K562 (cell line): ENCODE measurements around the gene SLC1A7. TPM values are rescaled to one million over a fixed set of nuclear protein-coding genes. Genes with fewer than 3 reads are reported as not detected.

ENCODE experiments used
- DPF2 ChIP-seq: fragments of 450-650 bp; IDR thresholded peaks from 2 replicates; pipeline ENCODE4 v1.6.1; 2016
- ELF2 ChIP-seq: fragments of 250-450 bp; sonication (Bioruptor Pico); IDR thresholded peaks from 2 replicates; pipeline ENCODE4 v1.5.0; 2021; ENCODE audit warnings: mild to moderate bottlenecking
- ESRRA ChIP-seq: fragments of 450-650 bp; IDR thresholded peaks from 2 replicates; pipeline ENCODE4 v1.6.1; 2014; ENCODE audit warnings: low read depth, mild to moderate bottlenecking, moderate library complexity, borderline replicate concordance
- FOSL1 ChIP-seq: fragments of 200-800 bp; sonication (Bioruptor generic); conservative IDR thresholded peaks from 2 replicates; pipeline ENCODE4 v1.6.1; 2016; ENCODE audit warnings: missing genetic modification characterization, missing compliant biosample characterization
- HCFC1 ChIP-seq: IDR thresholded peaks from 2 replicates; pipeline ENCODE4 v1.6.1; 2012; ENCODE audit warnings: low read depth, low read length, improper control_type of control experiment
- JUN ChIP-seq, 2 experiments: sonication (generic) in 1 of 2; formaldehyde crosslinking in 1 of 2; IDR thresholded peaks; 2 replicates each; pipeline versions ENCODE4 v1.6.1 to v1.8.0; 2012 to 2022; ENCODE audit warnings: borderline replicate concordance in 2 of 2, mild to moderate bottlenecking in 2 of 2, improper control_type of control experiment in 1 of 2, low read depth in 1 of 2, low read length in 1 of 2, missing genetic modification reagents in 1 of 2
- KLF13 ChIP-seq: fragments of 450-650 bp; IDR thresholded peaks from 2 replicates; pipeline ENCODE4 v1.6.1; 2016; ENCODE audit warnings: missing genetic modification characterization, low read depth, mild to moderate bottlenecking, missing compliant biosample characterization, moderate library complexity, borderline replicate concordance
- KLF16 ChIP-seq: IDR thresholded peaks from 2 replicates; pipeline ENCODE4 v1.6.1; 2016; ENCODE audit warnings: antibody characterized with exemption
- MCM7 ChIP-seq, 2 experiments: fragments of 450-650 bp; IDR thresholded peaks; 2 replicates each; pipeline ENCODE4 v1.6.1; 2016 to 2018
- MECOM ChIP-seq: fragments of 250-450 bp; sonication (Bioruptor Pico); IDR thresholded peaks from 2 replicates; pipeline ENCODE4 v1.8.0; 2022; ENCODE audit warnings: inconsistent platforms
- MEIS2 ChIP-seq: fragments of 450-650 bp; IDR thresholded peaks from 2 replicates; pipeline ENCODE4 v1.6.1; 2014; ENCODE audit warnings: mild to moderate bottlenecking; ENCODE audit not compliant: partially characterized antibody
- NR2C1 ChIP-seq, 2 experiments: fragments of 450-650 bp; IDR thresholded peaks; 2 replicates each; pipeline ENCODE4 v1.6.1; 2017; ENCODE audit warnings: mild to moderate bottlenecking in 2 of 2, antibody characterized with exemption in 1 of 2, inconsistent platforms in 1 of 2, missing compliant biosample characterization in 1 of 2, missing genetic modification characterization in 1 of 2
- SLC30A9 ChIP-seq: fragments of 250-450 bp; sonication (Bioruptor Pico); IDR thresholded peaks from 2 replicates; pipeline ENCODE4 v1.8.0; 2022; ENCODE audit warnings: mild to moderate bottlenecking, moderate library complexity
- SNRNP70 ChIP-seq: fragments of 200-400 bp; formaldehyde crosslinking; optimal IDR thresholded peaks from 2 replicates; pipeline ENCODE3; 2017; ENCODE audit warnings: low read depth, low read length
- SOX6 ChIP-seq: fragments of 450-650 bp; IDR thresholded peaks from 2 replicates; pipeline ENCODE4 v1.6.1; 2014; ENCODE audit warnings: mild to moderate bottlenecking
- STAG1 ChIP-seq: sonication (generic); formaldehyde crosslinking; IDR thresholded peaks from 2 replicates; pipeline ENCODE4 v1.5.0; 2020; ENCODE audit warnings: missing genetic modification reagents, borderline replicate concordance
- TCF3 ChIP-seq: sonication (generic); formaldehyde crosslinking; IDR thresholded peaks from 2 replicates; pipeline ENCODE4 v1.4.0; 2020; ENCODE audit warnings: mild to moderate bottlenecking, missing genetic modification reagents
- TGIF2 ChIP-seq: sonication (generic); formaldehyde crosslinking; IDR thresholded peaks from 2 replicates; pipeline ENCODE4 v1.8.1; 2022; ENCODE audit warnings: mild to moderate bottlenecking, missing genetic modification reagents, moderate library complexity
- ZEB2 ChIP-seq: fragments of 450-650 bp; IDR thresholded peaks from 2 replicates; pipeline ENCODE4 v1.6.1; 2016
- ZNF12 ChIP-seq: sonication (generic); formaldehyde crosslinking; IDR thresholded peaks from 2 replicates; pipeline ENCODE4 v1.4.0; 2020; ENCODE audit warnings: mild to moderate bottlenecking, missing genetic modification reagents
- ZNF217 ChIP-seq: sonication (generic); formaldehyde crosslinking; IDR thresholded peaks from 2 replicates; pipeline ENCODE4 v1.8.0; 2022; ENCODE audit warnings: mild to moderate bottlenecking, missing genetic modification reagents
- ZNF232 ChIP-seq: sonication (generic); formaldehyde crosslinking; IDR thresholded peaks from 2 replicates; pipeline ENCODE4 v1.8.0; 2022; ENCODE audit warnings: mild to moderate bottlenecking, missing genetic modification reagents
- ZNF707 ChIP-seq: fragments of 250-450 bp; sonication (Bioruptor Pico); conservative IDR thresholded peaks from 2 replicates; pipeline ENCODE4 v1.8.0; 2022; ENCODE audit warnings: inconsistent platforms, mild to moderate bottlenecking, moderate library complexity
- ZSCAN32 ChIP-seq: fragments of 450-650 bp; formaldehyde crosslinking; IDR thresholded peaks from 2 replicates; pipeline ENCODE4 v1.4.0; 2020; ENCODE audit warnings: mild to moderate bottlenecking, moderate library complexity
- polyA plus RNA-seq, 8 experiments: library from polyadenylated mRNA; depleted of rRNA in 4 of 8; stranded (reverse) in 5 of 8; unstranded in 3 of 8; fragments of >200 nt; fragmentation: Nextera tagmentation in 2 of 8; fragmentation: Illumina TruSeq in 1 of 8; extraction: Ambion mirVana in 2 of 8; extraction: Trizol in 1 of 8; gene quantifications; 2 replicates each; pipeline versions ENCODE4 v1.2.1 to v1.2.3, GENCODE V29; 2011 to 2014; ENCODE audit warnings: inconsistent platforms in 1 of 8, missing spikeins in 1 of 8
- total RNA-seq, 7 experiments: library from RNA; depleted of rRNA in 6 of 7; stranded (reverse); fragments of >200 nt in 6 of 7; fragmentation: Illumina TruSeq in 2 of 7; extraction: Trizol in 2 of 7; gene quantifications; 2 replicates each; pipeline versions ENCODE4 v1.2.1 to v1.2.3, GENCODE V29; 2011 to 2021; ENCODE audit warnings: low replicate concordance in 1 of 7
- TF ChIP-seq, protein P1 (sequence below), 2 experiments: IDR thresholded peaks in 1 of 2; conservative IDR thresholded peaks in 1 of 2; 2 replicates each; pipeline ENCODE4 v1.6.1; 2016; ENCODE audit warnings: low read depth in 2 of 2, mild to moderate bottlenecking in 1 of 2, missing compliant biosample characterization in 1 of 2, missing genetic modification characterization in 1 of 2, moderate library complexity in 1 of 2
- TF ChIP-seq, protein P2 (sequence below): fragments of 250-450 bp; sonication (Bioruptor Pico); IDR thresholded peaks from 2 replicates; pipeline ENCODE4 v1.5.0; 2021; ENCODE audit warnings: mild to moderate bottlenecking, moderate library complexity

SLC1A7 gene
- total and polyA plus RNA-seq, 9 of the 15 experiments (the other 6 are each of a cell fraction or from before 2014, with no cell fraction given): 0.07 TPM; not detected in 8

DNA sequence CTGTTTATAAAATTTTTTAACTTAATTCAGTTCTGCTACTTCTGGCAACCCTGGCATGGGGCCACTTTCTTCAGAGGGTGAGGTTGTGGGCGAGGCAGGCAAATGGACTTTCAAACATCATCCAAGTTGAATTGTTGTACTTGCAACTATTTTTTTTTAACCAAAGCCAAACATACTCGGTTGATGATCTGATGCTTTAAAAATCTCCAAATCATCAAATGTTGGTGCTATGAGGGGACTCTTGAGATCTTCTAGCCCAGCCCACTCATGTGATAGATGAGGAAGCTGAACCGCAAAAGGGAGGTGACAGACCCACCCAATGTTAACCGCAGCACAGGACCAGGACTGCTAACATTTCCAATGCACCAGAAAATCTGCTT, 6.7 kb downstream of the SLC1A7 start (continued):
- TF ChIP-seq ZSCAN32 (CRISPR knock-in tag) (no peak), ZNF12 (CRISPR knock-in tag) (no peak), ZNF232 (CRISPR knock-in tag) (no peak), MECOM (CRISPR knock-in tag) (no peak), ZNF707 (no peak), STAG1 (CRISPR knock-in tag) (no peak), SLC30A9 (CRISPR knock-in tag) (no peak), HCFC1 (no peak), JUN (IDR thresholded peaks at IDR 0.05; ENCODE audit: borderline replicate concordance, low read depth, low read length) (no peak), JUN (CRISPR knock-in tag; IDR thresholded peaks at IDR 0.05; ENCODE audit: borderline replicate concordance) (no peak), ELF2 (CRISPR knock-in tag) (no peak), ZEB2 (no peak), ZNF217 (CRISPR knock-in tag) (no peak), MEIS2 (peak; percentile 50), NR2C1 (IDR thresholded peaks at IDR 0.05) (no peak), NR2C1 (tag; IDR thresholded peaks at IDR 0.05) (no peak), KLF13 (tag) (no peak), SOX6 (no peak), DPF2 (no peak), SNRNP70 (no peak), FOSL1 (tag) (0 out of 2 replicates have a peak, but pooled peaks have one; percentile 36), KLF16 (peak; percentile 10; the same call in 1 of the 2 replicates), MCM7 (IDR thresholded peaks at IDR 0.05) (no peak), TGIF2 (CRISPR knock-in tag) (no peak), ESRRA (peak; percentile 56; the same call in 1 of the 2 replicates), TCF3 (CRISPR knock-in tag) (no peak)
- TF ChIP-seq, protein P1, sequence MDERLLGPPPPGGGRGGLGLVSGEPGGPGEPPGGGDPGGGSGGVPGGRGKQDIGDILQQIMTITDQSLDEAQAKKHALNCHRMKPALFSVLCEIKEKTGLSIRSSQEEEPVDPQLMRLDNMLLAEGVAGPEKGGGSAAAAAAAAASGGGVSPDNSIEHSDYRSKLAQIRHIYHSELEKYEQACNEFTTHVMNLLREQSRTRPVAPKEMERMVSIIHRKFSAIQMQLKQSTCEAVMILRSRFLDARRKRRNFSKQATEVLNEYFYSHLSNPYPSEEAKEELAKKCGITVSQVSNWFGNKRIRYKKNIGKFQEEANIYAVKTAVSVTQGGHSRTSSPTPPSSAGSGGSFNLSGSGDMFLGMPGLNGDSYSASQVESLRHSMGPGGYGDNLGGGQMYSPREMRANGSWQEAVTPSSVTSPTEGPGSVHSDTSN (CRISPR knock-in tag; IDR thresholded peaks at IDR 0.05; ENCODE audit: low read depth): no peak
- TF ChIP-seq, protein P1 (tag; conservative IDR thresholded peaks at IDR 0.05; ENCODE audit: low read depth): no peak
- TF ChIP-seq, protein P2, sequence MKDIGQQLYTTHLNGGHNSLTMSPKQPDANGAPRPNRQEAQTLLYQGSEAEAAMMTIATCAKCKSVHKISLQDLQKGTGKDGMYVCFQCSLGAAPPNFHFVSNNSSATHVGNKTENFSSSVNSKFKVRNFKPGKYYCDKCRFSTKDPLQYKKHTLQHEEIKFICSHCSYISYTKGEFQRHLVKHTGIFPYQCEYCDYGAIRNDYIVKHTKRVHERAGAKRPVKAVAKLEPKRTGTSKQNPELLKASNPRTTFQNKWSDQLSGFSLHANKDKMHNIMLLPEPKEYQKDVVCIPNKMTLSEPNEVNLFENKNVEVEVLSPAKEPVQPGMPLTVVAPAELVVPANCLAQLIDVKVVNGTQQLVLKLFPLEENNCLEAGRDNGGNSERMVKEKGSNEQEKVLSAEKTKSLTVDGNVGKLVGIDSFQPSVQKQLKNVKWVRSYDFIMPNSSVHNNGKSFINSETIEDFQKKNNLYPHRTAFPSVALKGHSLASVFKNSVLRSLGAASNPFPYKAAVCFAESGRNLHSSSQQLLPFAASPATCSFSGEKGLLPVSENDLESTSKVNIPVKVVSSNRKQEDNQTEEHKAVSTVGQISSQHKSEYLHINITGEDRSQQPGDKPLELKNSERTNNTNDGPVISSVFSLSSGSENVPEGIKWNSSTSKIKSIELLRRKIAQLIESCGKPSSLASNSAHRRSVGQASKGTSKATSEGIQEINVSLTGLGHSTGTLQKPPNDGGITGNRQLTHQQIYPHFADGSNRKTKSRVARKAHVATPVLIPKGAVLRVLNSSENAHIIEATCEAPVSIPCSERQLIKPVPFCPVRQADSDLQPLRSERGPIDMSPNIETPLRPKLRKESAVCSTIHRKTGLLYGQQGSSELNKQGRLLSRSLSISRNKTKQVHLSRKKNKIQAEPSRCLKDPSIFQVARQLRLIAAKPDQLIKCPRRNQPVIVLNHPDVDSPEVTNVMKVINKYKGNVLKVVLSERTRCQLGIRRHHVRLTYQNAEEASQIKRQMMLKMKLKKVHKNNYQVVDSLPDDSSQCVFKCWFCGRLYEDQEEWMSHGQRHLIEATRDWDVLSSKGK: no peak
